G401.6 (cell line): ENCODE measurements around the gene UBE2J1.
"Not testable (repeated sequence)": the region's sequence is repeated elsewhere in the genome, so short reads cannot be mapped to it uniquely, and the experiment has no call there.

Source experiments
- FAIRE-seq: peaks from 2 replicates; lab custom pipeline; 2012; peaks lifted over from hg19 to GRCh38; lab: Jason Lieb, UNC

The UBE2J1 gene

DNA sequence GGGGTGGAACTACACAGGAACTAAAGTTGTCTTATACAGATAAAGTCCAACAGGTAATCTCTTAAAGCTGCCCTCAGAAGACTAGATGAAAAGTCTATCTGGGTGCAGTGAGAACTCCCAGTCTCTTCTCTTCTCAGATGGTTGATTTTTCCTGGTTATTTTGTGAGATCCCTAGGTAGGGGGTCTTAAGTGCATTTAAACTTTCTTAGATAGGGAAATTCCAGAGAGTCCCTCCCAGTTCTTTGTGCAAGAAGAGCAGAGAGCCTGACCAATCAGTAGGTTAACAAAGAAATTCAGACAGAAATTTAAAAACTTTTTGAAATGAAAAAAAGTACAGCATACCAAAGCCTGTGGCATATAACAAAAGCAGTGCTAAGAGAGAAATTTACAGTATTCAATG, 35.5 kb downstream of the UBE2J1 start:
- FAIRE-seq, result no peak

DNA sequence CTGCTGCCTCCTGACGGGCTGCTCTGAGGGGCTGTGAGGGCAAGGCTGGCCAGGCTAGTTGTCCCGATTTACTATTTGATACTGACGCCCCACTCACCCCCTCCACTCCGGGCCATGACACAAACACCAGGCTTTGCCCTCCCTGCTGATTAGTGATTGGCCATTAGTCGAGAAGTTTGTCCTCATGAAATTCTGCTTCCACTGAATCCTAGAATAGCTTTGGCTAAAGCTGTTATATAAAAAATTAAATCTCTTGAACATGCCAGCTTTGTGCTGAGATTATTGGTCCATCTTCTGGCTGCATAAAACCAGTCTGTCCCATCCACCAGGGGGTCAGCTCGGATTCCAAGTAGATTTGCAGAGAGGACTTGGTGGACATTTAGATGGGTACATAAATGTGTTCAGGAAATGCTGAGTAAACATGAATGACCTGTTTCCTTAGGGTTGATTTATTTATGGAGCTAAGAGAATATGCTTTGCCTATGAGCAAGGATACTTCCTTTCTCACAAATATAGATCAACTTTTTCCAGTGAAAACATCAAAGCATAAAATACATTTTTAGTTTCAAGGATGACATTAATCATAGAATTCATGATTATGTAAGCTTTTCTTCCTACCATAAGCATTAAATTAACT, 37.2 kb downstream of the UBE2J1 start, which contains the start of gene GABRR2:
TSS of gene GABRR2 (minus strand) at position 51 of the 637 bp plus-strand sequence. CDS start 134 bp downstream, outside the sequence.
- no peak for FAIRE-seq

DNA sequence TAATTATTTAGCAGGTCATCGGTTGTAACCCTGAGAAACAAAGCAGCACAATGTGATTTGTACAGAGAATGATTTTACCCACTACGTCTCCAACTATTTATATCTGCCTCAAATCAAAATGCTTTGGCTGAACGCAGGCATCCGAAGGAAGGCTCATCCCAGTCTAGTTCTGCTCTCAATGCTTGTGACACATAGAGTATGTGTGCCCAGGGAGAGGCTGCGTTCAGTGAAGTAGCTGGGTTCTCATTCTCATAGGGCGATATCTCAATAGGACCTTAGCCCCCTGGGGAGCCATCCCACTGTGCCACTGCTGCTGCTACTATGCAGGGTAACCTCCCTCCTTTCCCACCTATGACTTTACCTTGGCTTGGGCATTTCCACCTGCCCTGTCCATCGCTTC, 37.8 kb downstream of the UBE2J1 start:
- no peak for FAIRE-seq

- no peak for FAIRE-seq
Observed at GRCh38 chr6:89313006-89313405, 39.5 kb downstream of the UBE2J1 start.

DNA sequence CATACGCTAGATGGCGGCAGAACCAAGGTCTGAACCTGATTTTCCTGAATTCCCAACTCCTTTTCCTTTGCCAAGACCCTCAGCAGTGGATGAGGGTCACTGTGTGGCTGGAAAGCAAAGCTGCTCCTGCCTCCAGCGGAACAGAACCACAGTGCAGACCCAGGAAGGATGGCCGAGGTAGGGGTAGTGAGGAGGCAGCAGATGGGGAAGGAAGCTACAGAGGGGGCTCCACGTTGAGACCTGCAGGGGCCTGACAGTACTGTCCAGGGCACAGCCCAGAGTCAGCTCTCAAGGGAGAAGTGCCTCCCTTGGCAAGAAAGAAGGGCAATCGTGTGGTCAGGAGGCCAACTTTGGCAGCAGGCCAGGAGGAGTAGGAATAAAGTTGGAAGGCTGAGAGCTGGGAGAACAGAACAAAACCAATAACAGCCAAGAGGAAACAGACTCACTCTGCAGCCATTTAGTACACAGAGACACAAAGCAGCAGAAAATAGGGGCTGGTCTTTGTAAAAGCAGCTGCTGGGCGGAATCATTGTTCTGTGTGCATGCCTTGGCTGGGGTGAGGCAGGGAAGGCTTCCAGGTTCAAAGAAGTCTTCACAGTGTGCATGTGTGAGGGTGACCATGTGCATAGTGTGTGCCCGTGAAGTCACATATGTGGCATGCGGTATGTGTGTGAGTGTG, 40.5 kb downstream of the UBE2J1 start:
- FAIRE-seq, result no peak

DNA sequence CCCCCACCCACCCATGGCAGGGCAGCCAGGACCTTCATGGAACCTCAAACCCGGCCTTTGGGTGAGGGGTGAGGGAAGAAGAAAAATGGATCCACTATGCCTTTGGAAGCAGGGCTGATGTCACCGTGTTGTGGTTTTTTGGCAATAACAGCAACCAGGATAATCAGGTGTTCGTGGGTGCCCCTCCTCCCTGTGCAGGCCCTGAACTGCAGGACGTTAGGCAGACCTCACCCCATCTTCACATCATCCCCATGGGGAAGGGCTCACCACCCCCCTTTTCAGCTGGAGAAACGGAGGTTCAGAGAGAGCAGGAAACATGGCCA, 41.0 kb downstream of the UBE2J1 start:
- no peak for FAIRE-seq

GRCh38 chr6:89310929-89311328, 41.6 kb downstream of the UBE2J1 start:
- no peak for FAIRE-seq

GRCh38 chr6:89308525-89309395, 43.8 kb downstream of the UBE2J1 start:
- FAIRE-seq, result no peak

DNA sequence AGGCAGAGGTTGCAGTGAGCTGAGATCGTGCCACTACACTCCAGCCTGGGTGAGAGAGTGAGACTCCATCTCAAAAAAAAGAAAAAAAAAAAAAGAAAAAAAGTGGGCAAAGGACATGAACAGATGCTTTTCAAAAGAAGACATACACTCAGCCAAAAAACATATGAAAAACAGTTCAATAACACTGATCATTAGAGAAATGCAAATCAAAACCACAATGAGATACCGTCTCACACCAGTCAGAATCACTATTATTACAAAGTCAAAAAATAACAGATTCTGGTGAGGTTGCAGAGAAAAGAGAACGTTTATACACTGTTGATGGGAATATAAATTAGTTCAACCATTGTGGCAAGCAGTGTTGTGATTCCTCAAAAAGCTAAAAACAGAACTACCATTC, 48.0 kb downstream of the UBE2J1 start:
- not testable (repeated sequence) for FAIRE-seq

- FAIRE-seq, result no peak
Observed at GRCh38 chr6:89302936-89303335, 49.6 kb downstream of the UBE2J1 start.

- no peak for FAIRE-seq
Observed at GRCh38 chr6:89302195-89302770, 50.2 kb downstream of the UBE2J1 start.

DNA sequence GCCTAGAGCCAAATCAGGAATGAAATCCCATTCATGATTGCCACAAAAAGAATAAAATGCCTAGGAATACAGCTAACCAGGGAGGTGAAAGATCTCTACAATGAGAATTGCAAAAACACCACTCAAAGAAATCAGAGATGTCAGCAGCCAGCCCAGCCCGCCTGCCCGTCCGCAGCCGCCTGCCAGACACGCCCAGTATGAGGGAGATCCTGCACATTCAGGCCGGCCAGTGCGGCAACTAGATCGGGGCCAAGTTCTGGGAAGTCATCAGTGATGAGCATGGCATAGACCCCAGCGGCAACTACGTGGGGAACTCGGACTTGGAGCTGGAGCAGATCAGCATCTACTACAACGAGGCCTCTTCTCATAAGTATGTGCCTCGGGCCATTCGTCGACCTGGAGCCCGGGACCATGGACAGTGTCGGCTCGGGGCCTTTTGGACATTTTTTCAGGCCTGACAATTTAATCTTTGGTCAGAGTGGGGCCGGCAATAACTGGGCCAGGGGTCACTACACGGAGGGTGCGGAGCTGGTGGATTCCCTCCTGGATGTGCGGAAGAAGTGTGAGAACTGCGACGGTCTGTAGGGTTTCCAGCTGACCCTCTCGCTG, 50.8 kb downstream of the UBE2J1 start:
- no peak for FAIRE-seq

- no peak for FAIRE-seq
Observed at GRCh38 chr6:89299466-89299850, 53.1 kb downstream of the UBE2J1 start.

DNA sequence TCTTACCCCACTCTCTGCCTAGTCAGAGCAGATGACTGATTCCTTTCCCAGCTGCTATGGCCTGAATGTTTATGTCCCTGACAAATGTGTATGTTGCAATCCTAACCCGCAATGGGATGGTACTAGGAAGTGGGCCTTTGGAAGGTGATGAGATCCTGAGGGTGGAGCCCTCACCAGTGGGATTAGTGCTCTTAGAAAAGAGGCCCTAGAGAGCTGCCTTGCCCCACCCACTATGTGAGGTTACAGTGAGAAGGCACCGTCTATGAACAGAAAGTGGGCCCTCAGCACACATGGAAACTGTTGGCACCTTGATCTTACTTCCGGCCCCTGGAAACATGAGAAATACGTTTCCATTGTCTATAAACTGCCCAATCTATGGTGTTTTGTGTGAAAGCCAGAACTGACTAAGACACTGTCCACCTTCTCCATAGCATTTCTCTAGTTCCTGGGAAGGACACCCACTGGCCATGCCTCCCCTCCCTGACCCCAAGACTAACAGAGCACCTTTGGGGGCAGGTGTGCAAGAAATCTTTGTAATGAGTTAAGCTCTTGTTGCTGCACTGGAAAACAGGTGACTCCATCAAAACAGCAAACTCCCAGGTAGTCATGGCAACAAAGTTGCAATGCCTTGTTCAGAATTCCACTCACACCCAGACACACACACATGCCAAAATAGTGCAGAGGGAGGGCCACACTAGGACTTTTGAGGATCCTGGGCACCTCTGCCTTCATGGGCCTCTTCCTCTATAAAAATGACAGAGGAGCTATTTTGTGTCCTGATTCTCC, 53.6 kb downstream of the UBE2J1 start:
- no peak for FAIRE-seq

- no peak for FAIRE-seq
Observed at GRCh38 chr6:89297695-89298351, 54.7 kb downstream of the UBE2J1 start.

DNA sequence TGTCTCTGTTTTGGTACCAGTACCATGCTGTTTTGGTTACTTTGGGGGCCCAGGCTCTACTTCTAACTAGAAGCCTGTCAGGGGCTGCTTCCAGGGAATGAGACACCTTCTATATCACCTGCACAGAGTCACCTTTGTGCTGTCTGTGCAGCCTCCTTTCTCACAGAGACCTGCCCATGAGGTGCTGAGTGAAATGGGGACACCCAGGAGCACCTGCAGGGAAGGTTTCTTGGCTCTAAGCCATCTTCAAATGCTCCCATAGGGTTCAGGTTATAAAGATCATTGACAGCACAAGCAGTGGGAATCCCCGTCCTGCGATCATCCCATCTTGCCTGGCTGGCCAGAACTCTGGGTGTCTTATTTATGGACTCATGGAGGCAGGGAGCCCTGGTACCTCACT, 56.5 kb downstream of the UBE2J1 start:
- FAIRE-seq, result no peak

- not testable (repeated sequence) for FAIRE-seq
Observed at GRCh38 chr6:89295116-89295515, 57.4 kb downstream of the UBE2J1 start.

DNA sequence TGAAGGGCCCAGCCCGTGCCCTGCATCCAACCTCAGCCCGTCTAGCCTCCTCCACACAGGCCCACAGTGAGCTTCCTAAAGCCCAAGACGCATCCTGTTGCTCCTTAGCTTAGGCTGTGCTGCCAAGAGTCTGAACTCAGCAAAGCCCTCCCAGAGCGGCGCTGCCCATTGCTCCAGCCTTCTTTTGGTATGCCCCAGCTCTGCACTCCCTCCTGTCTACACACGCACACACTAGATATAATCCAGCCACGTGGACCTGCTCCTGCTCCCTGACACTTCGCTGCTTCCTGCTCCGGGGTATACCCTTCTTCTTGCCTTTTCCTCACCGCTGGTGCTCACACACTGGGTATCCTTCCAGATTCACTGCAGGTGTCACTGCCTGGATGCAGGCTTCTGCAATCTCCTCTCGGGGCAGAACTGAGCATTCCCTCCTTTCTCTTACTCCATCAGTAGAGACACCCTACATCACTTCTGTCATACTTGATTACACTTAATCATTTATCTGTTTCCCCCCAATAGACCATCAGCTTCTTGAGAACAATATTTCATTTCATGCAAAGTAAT, 61.2 kb downstream of the UBE2J1 start:
- FAIRE-seq, result no peak

DNA sequence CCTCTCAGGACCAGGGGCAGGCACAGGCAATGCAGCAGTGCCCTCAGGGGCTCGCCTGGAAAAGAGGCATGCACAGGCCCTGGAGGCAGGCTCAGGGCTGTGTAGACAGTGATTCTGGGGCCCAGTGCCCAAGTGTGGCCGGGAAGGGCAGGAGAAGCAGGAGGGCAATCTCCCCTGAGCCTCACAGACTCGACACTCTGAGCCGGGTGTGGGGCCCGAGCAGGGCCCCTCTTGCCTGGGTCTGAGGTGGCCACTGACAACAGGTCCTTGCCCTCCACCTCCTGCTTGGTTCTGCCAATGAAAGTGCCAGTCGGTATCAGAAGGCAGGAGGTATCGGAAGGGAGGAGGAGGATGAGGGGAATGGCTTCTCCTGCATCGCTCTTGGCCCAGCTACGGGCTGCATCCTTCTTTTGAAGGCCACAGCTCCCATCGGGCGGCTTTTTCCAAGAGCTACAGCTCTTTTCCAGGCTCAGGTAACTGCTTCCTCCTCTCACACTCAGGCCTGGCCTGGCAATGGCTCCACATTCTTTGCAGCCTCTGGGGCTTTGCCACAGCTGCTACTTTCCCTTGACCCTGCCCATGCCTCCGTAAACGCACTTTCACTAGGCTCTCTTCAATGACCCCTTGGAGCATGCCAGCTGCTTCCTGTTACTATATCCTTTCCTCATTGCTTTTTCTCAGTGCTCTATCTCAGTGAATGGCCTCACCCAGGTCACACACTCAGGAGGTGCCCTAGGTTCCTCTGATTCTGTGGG, 61.9 kb downstream of the UBE2J1 start:
- FAIRE-seq, result no peak

- FAIRE-seq, result no peak
Observed at GRCh38 chr6:89289710-89290109, 62.8 kb downstream of the UBE2J1 start.
